ENCODE results near the gene SNX3.

SNX3 gene

DNA sequence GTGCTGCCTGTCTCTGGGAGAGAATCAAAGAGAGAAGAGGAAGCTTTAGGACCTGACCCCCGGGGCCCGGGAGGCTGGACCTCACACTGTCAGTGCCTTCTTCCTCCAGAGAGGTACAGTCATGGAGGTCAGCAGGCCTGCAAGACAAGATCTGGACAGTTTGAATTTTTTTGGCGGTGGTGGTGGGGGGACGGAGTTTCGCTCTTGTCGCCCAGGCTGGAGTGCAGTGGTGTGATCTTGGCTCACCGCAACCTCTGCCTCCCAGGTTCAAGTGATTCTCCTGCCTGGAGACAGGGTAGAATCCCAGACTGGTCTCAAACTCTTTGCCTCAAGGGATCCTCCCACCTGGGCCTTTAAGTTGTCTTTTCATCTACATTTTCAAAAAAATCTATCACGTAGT is 60.7 kb downstream of the SNX3 start:
- no peak for DNase-seq (ENCODE audit: low read depth, low spot score)
- H3K4me3 ChIP-seq (ENCODE audit: low read depth, low read length) = no peak overlapping the region
- TF ChIP-seq, protein P1, sequence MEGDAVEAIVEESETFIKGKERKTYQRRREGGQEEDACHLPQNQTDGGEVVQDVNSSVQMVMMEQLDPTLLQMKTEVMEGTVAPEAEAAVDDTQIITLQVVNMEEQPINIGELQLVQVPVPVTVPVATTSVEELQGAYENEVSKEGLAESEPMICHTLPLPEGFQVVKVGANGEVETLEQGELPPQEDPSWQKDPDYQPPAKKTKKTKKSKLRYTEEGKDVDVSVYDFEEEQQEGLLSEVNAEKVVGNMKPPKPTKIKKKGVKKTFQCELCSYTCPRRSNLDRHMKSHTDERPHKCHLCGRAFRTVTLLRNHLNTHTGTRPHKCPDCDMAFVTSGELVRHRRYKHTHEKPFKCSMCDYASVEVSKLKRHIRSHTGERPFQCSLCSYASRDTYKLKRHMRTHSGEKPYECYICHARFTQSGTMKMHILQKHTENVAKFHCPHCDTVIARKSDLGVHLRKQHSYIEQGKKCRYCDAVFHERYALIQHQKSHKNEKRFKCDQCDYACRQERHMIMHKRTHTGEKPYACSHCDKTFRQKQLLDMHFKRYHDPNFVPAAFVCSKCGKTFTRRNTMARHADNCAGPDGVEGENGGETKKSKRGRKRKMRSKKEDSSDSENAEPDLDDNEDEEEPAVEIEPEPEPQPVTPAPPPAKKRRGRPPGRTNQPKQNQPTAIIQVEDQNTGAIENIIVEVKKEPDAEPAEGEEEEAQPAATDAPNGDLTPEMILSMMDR (IDR thresholded peaks at IDR 0.05; ENCODE audit: low read depth, low read length) = no peak
- in situ Hi-C loops (cut with HindIII; ENCODE audit: low sequenced_read_pairs) = no loop called here

- in situ Hi-C loops (cut with HindIII; ENCODE audit: low sequenced_read_pairs) = no loop called here
- H3K4me3 ChIP-seq (ENCODE audit: low read depth, low read length) = no peak overlapping the region
- DNase-seq (ENCODE audit: low read depth, low spot score) = no peak
- TF ChIP-seq, protein P1 (IDR thresholded peaks at IDR 0.05; ENCODE audit: low read depth, low read length) = no peak
Observed at GRCh38 chr6:108198761-108199498, 61.9 kb downstream of the SNX3 start.

DNA sequence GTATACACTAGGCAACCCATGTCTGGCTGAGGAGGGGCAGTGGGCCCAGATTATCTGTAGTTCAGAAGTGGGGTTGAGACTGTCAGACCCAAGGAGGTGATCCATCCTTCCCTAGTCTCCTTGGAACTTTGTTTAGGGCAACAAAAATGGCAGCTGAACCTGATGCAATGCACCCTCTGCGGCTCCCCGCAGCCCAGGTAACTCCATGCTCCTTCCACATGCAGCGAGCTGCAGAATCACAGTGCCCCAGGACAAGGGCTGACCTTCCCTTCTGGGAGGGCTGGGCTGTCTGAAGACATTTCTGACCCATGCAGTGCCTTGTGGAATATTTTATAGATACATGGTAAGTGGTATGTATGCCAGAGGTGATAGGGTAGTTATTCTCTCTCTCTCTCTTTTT is 65.6 kb downstream of the SNX3 start:
- in situ Hi-C loops (cut with HindIII; ENCODE audit: low sequenced_read_pairs) = no loop called here
- H3K4me3 ChIP-seq (ENCODE audit: low read depth, low read length) = no peak overlapping the region
- no peak for DNase-seq (ENCODE audit: low read depth, low spot score)
- TF ChIP-seq, protein P1 (IDR thresholded peaks at IDR 0.05; ENCODE audit: low read depth, low read length) = no peak

- DNase-seq (ENCODE audit: low read depth, low spot score) = no peak
- TF ChIP-seq, protein P1 (IDR thresholded peaks at IDR 0.05; ENCODE audit: low read depth, low read length) = no peak
- in situ Hi-C loops (cut with HindIII; ENCODE audit: low sequenced_read_pairs) = no loop called here
- no peak overlapping the region for H3K4me3 ChIP-seq (ENCODE audit: low read depth, low read length)
Observed at GRCh38 chr6:108194503-108194902, 66.3 kb downstream of the SNX3 start.

DNA sequence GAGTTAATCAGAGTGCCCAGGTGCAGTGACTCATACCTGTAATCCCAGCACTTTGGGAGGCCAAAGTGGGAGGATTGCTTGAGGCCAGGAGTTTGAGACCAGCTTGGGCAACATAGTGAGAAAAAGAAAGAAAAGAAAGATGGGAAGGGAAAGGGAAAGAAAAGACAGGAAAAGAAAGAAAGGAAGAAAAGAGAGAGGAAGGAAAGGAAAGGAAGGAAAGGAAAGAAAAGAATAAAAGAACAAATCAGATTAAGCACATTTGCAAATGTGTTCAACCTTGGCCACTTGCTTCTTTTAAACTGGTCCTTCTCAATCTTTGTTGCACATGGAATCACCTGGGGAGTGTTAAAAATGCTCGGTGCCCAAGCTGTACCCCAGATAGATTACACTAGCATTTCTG is 67.0 kb downstream of the SNX3 start:
- in situ Hi-C loops (cut with HindIII; ENCODE audit: low sequenced_read_pairs) = no loop called here
- TF ChIP-seq, protein P1 (IDR thresholded peaks at IDR 0.05; ENCODE audit: low read depth, low read length) = no peak
- no peak for DNase-seq (ENCODE audit: low read depth, low spot score)
- H3K4me3 ChIP-seq (ENCODE audit: low read depth, low read length) = no peak overlapping the region

DNA sequence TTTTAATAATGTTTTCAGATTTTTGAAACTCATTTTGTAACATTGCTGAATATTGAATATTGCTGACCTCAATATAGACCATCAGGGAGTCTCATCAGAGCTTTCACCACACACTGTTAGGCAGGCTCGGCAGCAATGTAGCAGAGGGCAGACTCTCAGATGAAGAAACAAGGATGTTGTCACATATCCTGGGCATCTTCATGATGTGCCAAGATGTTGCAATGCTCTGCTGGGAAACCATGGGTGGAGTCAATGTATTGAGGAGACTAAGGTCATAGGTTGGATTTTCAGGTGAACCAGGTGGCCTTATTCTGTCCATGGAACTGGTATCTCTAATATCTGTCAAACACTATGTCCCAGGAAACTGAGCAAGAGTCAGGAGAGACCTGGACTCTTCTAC is 67.7 kb downstream of the SNX3 start:
- H3K4me3 ChIP-seq (ENCODE audit: low read depth, low read length) = no peak overlapping the region
- TF ChIP-seq, protein P1 (IDR thresholded peaks at IDR 0.05; ENCODE audit: low read depth, low read length) = no peak
- in situ Hi-C loops (cut with HindIII; ENCODE audit: low sequenced_read_pairs) = no loop called here
- no peak for DNase-seq (ENCODE audit: low read depth, low spot score)
